NCI-H2081 treated with DMSO at 0.1 percent for 48 hours (cell line): Measurements from ENCODE around the gene TRMT11.
A peak's percentile ranks its signal among the peaks of the same experiment; 100 is the strongest.
"Not testable (repeated sequence)": the region's sequence is repeated elsewhere in the genome, so short reads cannot be mapped to it uniquely, and the experiment has no call there.

Source experiments
- DNase-seq: peaks from one replicate; lab custom pipeline; 2025; lab: John Stamatoyannopoulos, UW

Gene TRMT11

GRCh38 chr6:125994670-125995488 is 8.5 kb downstream of the TRMT11 start:
- no peak for DNase-seq

- peak; percentile 12 for DNase-seq
Observed at GRCh38 chr6:125995972-125996580, 9.7 kb downstream of the TRMT11 start.

DNA sequence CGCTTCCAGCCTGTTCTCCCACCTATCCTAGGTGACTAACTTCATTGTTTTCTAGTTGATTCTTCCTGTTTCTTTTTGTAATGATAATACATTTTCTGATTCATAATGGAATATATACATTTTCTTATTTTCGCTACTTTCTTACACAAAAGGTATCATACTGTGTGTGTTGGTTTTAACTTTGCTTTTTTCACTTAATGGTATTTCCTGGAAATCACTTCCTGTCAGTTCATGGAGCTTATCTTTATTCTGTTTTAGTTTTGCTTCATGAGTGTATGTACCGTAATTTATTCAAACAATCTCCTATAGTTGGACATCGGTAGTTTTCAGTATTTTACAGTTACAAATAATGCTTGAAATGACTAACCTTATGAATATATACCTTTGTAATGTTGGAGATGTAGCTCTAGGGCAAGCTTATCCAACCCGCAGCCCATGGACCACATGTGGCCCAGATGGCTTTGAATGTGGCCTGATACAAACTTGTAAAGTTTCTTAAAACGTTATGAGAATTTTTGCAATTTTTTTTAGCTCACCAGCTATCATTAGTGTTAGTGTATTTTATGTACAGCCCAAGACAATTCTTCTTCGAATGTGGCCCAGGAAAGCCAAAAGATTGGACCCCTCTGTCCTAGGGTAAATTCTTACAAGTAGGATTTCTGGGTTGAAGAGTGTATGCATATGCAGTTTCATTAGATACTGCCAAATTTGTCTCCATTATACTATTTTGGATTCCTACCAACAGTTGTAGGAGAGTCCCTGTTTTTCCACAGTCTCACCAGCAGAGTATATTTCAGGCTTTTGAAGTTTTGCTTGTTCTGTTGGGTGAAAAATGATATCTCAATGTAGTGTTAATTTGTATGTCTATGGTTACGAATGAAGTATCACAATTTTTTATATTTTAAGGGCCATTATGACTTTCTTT is 16.7 kb downstream of the TRMT11 start:
- no peak for DNase-seq

DNA sequence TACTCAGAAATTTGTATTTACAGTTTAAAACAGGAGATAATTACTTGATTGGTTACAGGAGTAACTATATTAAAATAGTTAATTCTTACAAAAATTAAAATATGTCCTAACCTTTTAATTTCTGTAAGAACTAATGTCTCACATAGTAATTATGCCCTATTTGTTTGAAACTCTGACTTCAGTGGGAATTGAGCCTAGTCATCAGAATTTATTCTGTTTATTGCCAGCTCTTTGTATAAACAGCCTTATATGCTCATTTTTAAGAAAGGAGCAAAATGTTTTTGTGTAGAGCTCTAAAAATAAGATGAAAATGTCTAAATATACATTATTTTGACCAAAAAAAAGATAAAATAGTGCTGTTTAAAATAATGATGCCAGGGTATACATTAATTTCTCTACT is 21.5 kb downstream of the TRMT11 start:
- DNase-seq: no peak

DNA sequence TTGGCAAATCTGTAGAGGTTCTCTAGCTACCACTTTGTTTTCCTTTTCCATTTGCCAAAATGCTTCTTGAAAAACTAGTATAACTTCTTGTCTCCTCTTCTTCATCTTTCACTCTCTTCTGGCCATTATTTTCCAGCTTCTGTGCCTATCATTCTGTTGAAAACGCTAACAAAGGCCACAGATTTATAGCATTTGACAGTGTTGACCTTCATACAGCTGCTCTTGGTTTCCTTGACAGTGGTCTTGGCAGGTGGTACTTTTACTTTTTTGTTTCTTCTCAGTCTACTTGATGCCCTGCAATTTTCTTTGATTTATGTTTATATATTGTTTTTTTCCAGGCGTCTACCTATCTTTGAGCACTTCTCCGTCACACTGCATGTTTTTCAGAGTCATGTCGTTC is 23.7 kb downstream of the TRMT11 start:
- no peak for DNase-seq

GRCh38 chr6:126015863-126016262 is 29.5 kb downstream of the TRMT11 start:
- no peak for DNase-seq

DNA sequence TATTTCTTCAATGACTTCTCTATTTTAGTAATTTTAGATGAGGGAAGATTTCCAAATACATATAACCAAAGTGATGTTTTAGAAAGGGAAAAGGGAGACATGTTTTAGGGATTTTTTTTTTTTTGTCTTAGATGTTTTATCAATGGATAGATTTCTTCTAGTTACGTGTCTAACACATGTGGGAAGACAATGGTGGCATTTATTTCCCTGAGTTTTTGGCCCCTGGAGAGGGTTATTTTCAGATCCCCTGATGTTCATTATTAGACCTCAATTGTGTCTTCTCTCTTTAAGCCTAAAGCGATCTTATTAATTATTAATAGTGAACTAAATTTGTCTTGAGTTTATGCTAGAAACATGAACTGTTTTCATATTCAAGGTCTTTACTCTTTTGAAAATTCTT is 30.3 kb downstream of the TRMT11 start:
- DNase-seq: no peak

DNA sequence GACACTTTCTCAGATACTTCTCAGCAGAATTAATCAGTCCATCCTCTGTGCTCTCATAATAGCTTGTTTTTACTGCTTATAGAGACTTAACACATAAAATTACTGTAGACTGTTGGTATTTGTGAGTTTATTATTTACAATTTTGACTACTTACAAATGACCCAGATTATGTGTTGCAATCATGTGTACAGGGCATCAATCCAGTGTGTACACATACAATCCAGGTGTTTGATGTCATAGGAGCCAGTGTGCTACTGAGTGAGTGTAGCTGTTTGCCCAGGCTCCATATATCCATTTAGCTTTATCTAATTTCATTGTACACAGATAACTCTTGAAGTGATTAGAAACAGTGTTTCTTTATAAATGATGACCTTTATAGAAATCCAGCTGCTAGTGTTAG is 31.3 kb downstream of the TRMT11 start:
- DNase-seq: no peak

- DNase-seq: no peak
Observed at GRCh38 chr6:126020305-126021050, 34.1 kb downstream of the TRMT11 start.

DNA sequence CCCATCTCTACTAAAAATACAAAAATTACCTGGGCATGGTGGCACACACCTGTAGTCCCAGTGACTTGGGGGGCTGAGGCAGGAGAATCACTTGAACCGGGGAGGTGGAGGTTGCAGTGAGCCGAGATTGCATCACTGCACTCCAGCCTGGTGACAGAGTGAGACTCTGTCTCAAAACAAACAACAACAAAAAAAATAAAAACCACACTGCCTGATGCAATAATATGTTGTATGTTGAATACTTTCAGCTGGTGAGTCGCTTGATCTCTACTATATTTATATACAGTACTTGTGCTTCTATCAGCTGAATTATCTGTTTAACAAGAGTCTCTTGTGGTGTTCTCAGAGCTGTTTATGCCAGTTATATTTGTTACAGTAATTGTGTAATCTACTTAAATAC is 37.1 kb downstream of the TRMT11 start:
- DNase-seq: not testable (repeated sequence)

DNA sequence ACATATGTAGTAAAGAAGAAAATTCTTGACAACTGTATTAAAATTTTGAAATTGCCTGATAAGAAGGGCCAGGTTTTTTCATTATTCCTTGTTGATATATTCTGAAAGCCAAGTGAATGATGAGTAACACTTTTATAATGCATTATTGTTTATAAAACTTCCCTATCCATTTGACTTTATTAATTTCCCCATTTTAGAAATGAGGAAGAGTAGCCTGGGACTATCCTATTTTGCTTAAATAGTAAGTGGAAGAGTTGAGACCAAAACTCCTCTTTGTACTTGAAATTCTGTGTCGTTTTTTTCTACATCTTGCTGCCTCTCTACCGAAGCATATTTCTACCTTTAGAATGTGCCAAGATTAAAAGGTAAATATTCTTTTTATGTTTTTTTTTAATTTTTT is 39.7 kb downstream of the TRMT11 start:
- DNase-seq: no peak

- no peak for DNase-seq
Observed at GRCh38 chr6:126027601-126028000, 41.3 kb downstream of the TRMT11 start.

GRCh38 chr6:126030045-126030444 is 43.7 kb downstream of the TRMT11 start:
- no peak for DNase-seq

DNA sequence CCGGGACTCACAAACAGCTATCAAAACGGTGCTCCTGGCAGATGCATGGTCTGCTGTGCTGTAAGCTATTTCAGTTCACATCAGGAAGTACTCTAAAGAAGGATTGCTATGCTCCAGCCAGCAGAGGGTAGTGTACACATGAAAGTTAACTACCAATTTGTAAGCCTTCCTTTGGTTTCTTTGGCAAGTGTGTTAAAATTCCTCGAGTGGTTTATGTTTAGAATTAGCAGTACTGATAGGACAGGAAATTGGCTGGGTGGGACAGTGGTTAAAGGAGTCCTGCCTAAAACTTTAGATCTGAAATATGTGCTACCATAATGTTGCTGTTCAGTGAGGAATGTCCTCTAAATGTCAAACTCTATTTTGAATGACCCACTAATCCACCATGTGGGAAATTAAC is 47.4 kb downstream of the TRMT11 start:
- DNase-seq: no peak

DNA sequence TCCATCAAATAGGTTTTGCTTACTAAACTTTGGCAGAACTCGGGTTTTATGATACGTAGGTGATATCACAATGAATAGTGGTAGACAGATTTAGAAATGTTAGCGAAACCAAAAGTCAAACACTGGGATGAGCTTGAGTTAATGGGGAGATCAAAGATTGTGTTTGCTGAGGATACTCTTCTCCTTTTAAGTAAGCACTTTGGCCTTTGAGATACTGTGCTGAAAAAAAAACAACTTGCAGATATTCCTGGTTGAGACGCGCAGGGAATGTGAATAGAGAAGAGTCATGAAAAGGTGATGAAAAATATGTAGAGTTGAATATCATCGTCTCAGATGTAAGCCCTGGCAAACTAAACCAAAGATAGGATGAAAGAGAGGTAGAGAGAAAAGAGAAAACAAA is 48.3 kb downstream of the TRMT11 start:
- DNase-seq: no peak

DNA sequence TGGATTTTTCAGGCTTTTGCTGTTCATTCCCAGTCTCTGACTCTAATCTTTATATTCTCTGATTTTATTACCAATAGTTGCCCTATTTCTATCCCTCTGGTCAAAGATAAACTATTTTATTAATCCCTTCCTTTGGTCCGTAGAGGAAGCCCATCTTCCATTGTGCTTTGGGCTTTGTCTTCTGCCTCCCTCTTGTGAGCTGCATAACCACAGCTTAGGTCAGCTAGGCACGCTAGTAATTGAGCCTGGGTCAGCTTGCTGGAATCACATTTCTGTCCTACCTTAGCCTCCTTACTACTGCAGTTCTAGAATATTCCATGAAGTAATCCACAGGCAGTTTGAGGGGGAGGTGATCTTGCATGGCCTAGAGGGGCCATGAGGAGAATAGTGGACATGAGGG is 49.4 kb downstream of the TRMT11 start:
- DNase-seq: no peak

GRCh38 chr6:126038234-126038633 is 51.9 kb downstream of the TRMT11 start:
- no peak for DNase-seq

GRCh38 chr6:126039284-126039683 is 52.9 kb downstream of the TRMT11 start:
- no peak for DNase-seq

DNA sequence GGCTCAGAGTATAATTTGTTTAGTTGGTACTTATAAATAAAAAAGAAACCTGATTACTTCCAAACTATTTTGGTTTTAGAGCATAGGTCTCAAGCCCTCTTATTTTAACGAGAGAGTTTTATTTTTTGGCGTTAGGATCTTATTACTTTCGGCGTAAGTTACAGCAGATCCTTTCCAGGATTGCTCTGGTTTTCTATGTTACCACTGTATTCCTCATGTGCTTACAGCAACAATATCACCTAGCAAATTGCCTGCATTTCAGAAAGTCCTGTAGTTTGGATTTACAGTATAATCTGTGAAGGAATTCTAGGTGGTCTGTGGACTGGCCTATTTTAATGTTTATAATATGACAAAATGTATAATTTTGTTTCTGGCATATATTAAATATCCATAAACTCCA is 54.1 kb downstream of the TRMT11 start:
- no peak for DNase-seq

- no peak for DNase-seq
Observed at GRCh38 chr6:126040826-126041225, 54.5 kb downstream of the TRMT11 start.

DNA sequence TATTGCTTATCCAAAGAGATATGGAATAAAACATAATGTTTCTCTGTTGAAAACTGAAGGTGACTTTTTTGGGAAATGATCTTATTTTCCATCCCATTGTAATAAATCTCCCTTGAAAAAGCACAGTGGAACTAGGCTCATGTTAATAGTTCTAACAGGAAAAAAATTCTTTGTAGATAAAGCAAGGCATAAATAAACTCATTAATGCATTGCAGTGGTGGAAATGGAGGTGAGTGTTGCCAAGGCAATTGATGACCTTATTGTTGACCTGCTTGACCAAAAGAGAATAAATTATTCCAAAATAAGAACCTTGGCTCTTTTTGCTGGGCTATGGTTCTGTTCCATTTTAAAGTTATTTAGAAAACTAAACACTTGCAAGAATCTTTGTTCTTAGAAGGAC is 55.2 kb downstream of the TRMT11 start:
- no peak for DNase-seq

DNA sequence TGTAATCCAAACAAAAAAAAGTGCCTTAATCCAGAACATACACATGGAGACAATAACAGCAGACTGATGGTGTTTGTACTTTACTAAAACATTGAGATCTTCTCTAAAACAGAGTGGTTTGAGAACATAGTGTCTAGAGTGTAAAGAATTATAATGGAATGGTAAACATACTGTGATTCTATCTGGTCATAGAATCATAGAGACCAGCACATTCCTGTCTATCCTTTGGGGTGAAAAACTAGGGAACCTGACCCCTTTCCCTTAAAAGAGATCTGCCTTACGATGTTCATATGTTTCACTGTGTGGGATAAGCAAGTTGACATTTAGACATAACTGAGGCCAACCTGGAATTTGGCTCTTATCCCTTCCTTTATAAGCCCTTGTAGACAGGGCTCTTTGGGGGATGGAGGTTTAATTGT is 55.7 kb downstream of the TRMT11 start:
- DNase-seq: no peak
